ENCODE results near the gene EPHA3.

- TF ChIP-seq PBX3 (IDR thresholded peaks at IDR 0.05) (no peak), BHLHE40 (IDR thresholded peaks at IDR 0.05; ENCODE audit: low read depth, low read length) (no peak), CTCF (IDR thresholded peaks at IDR 0.05) (no peak), RAD21 (conservative IDR thresholded peaks at IDR 0.05 in 1 of 2, IDR thresholded peaks at IDR 0.05 in 1 of 2) (no peak), SMC3 (IDR thresholded peaks at IDR 0.05) (no peak), REST (IDR thresholded peaks at IDR 0.05) (no peak)
Observed at GRCh38 chr3:89138048-89138447, 30.6 kb downstream of the EPHA3 start.

Measured in A549 (cell line).